ENCODE data around the gene SUPT6H.
"Not testable (repeated sequence)": the region's sequence is repeated elsewhere in the genome, so short reads cannot be mapped to it uniquely, and the experiment has no call there.

Gene SUPT6H

GRCh38 chr17:28715217-28715616 lies 53.2 kb downstream of the SUPT6H start:
- no peak overlapping the region for H3K27ac ChIP-seq
- H3K4me3 ChIP-seq: no peak overlapping the region

- Histone ChIP-seq H3K27ac (peak overlapping the region; percentile 40 to 96 (median 88)), H3K4me3 (peak overlapping the region; percentile 37 to 78 (median 57))
Measured at GRCh38 chr17:28716740-28717577, 55.0 kb downstream of the SUPT6H start.

GRCh38 chr17:28717578-28718332 lies 55.8 kb downstream of the SUPT6H start, which contains the start of gene RAB34:
RAB34 (minus strand) TSS chr17:28717868; CDS start chr17:28717266, 602 bp downstream.
- Histone ChIP-seq H3K27ac (peak within 1 kb of the TSS; percentile 40 to 96 (median 88)), H3K4me3 (peak within 1 kb of the TSS; percentile 37 to 83 (median 57))

- H3K4me3 ChIP-seq: peak overlapping the region; percentile 37 to 83 (median 57)
Measured at GRCh38 chr17:28718333-28719020, 56.5 kb downstream of the SUPT6H start.

GRCh38 chr17:28719021-28719433 lies 57.0 kb downstream of the SUPT6H start:
- Histone ChIP-seq H3K27ac (peak overlapping the region in 20 of 21 experiments; percentile 23 to 96 (median 89)), H3K4me3 (peak overlapping the region; percentile 62 to 83 (median 68))

More at GRCh38 chr17:28718333-28719020, 56.5 kb downstream of the SUPT6H start:
- peak overlapping the region in 20 of 21 experiments; percentile 40 to 96 (median 89) for H3K27ac ChIP-seq

- peak overlapping the region; percentile 51 to 96 (median 90) for H3K27ac ChIP-seq
- peak overlapping the region; percentile 62 to 83 (median 68) for H3K4me3 ChIP-seq
Measured at GRCh38 chr17:28720247-28720996, 58.4 kb downstream of the SUPT6H start.

GRCh38 chr17:28720997-28721329 lies 59.0 kb downstream of the SUPT6H start:
- peak overlapping the region; percentile 62 to 83 (median 68) for H3K4me3 ChIP-seq
- H3K27ac ChIP-seq: peak overlapping the region in 18 of 21 experiments; percentile 68 to 96 (median 90)

- H3K4me3 ChIP-seq: peak overlapping the region in 1 of 7 experiments; percentile 67
Measured at GRCh38 chr17:28722417-28723158, 60.6 kb downstream of the SUPT6H start.

GRCh38 chr17:28723159-28723835 lies 61.3 kb downstream of the SUPT6H start:
- Histone ChIP-seq H3K27ac (peak overlapping the region in 7 of 21 experiments; percentile 7 to 60 (median 20)), H3K4me3 (no peak overlapping the region)

More at GRCh38 chr17:28722417-28723158, 60.6 kb downstream of the SUPT6H start:
- H3K27ac ChIP-seq: peak overlapping the region in 6 of 21 experiments; percentile 10 to 95 (median 88)

GRCh38 chr17:28723836-28724499 lies 62.0 kb downstream of the SUPT6H start:
- H3K27ac ChIP-seq: peak overlapping the region in 10 of 21 experiments; percentile 2 to 98 (median 38)
- not testable (repeated sequence) for H3K4me3 ChIP-seq

GRCh38 chr17:28724500-28725165 lies 62.6 kb downstream of the SUPT6H start:
- Histone ChIP-seq H3K27ac (peak overlapping the region in 13 of 21 experiments; percentile 20 to 99 (median 86)), H3K4me3 (peak overlapping the region in 2 of 7 experiments; percentile 60 to 63)

GRCh38 chr17:28725166-28725659 lies 63.2 kb downstream of the SUPT6H start:
- Histone ChIP-seq H3K27ac (peak overlapping the region in 20 of 21 experiments; percentile 48 to 99 (median 86)), H3K4me3 (peak overlapping the region; percentile 56 to 71 (median 62))

GRCh38 chr17:28725660-28726225 lies 63.7 kb downstream of the SUPT6H start:
- Histone ChIP-seq H3K4me3 (peak overlapping the region; percentile 56 to 71 (median 62)), H3K27ac (peak overlapping the region in 20 of 21 experiments; percentile 48 to 99 (median 86))

GRCh38 chr17:28726226-28726626 lies 64.2 kb downstream of the SUPT6H start, which contains the start of gene TLCD1:
TLCD1 (minus strand) TSS chr17:28726233; CDS start chr17:28726097, 136 bp downstream.
- H3K27ac ChIP-seq: peak within 1 kb of the TSS in 20 of 21 experiments; percentile 55 to 100 (median 96)
- H3K4me3 ChIP-seq: peak within 1 kb of the TSS; percentile 56 to 71 (median 62)

GRCh38 chr17:28726627-28727491 lies 64.9 kb downstream of the SUPT6H start:
- peak overlapping the region in 20 of 21 experiments; percentile 37 to 100 (median 96) for H3K27ac ChIP-seq
- H3K4me3 ChIP-seq: peak overlapping the region; percentile 56 to 71 (median 62)
